Measurements from ENCODE around the gene ABLIM3.

- no peak for TF ChIP-seq NR4A1 (CRISPR knock-in tag; IDR thresholded peaks at IDR 0.05)
- no peak for TF ChIP-seq NR4A1 (tag; IDR thresholded peaks at IDR 0.05)
- no peak for TF ChIP-seq PHF8 (IDR thresholded peaks at IDR 0.05; ENCODE audit: borderline replicate concordance, low read length)
- TF ChIP-seq POLR2AphosphoS5 (IDR thresholded peaks at IDR 0.05; ENCODE audit: control insufficient read depth, insufficient read depth, low read depth, low read length), result no peak
- TF ChIP-seq CTCF (IDR thresholded peaks at IDR 0.05 in 2 of 3, conservative IDR thresholded peaks at IDR 0.05 in 1 of 3; ENCODE audit: insufficient read depth in 2 of 3, low read depth in 1 of 3, low read length in 3 of 3), result no peak
- TF ChIP-seq KAT2B (IDR thresholded peaks at IDR 0.05; ENCODE audit: low read depth, low read length), result no peak
- no peak for TF ChIP-seq CHD2 (IDR thresholded peaks at IDR 0.05; ENCODE audit: low read depth, low read length)
- TF ChIP-seq NKRF (IDR thresholded peaks at IDR 0.05; ENCODE audit: borderline replicate concordance), result no peak
- no peak for TF ChIP-seq ZNF384 (IDR thresholded peaks at IDR 0.05; ENCODE audit: low read depth, low read length)
- no peak for TF ChIP-seq EP300 (IDR thresholded peaks at IDR 0.05; ENCODE audit: low read length)
- TF ChIP-seq CREB3 (tag; conservative IDR thresholded peaks at IDR 0.05; ENCODE audit: low read depth), result no peak
- no peak for TF ChIP-seq HNRNPK (IDR thresholded peaks at IDR 0.05; ENCODE audit: low read depth, low read length, poor library complexity, severe bottlenecking)
- no peak for TF ChIP-seq IRF2 (CRISPR knock-in tag; IDR thresholded peaks at IDR 0.05)
These were observed 6.4 kb downstream of the ABLIM3 start for GRCh38 chr5:149147676-149148075.

Measured in K562 (cell line).